SK-N-SH (cell line): ENCODE measurements around the gene SLC3A2. TPM values are rescaled to one million over a fixed set of nuclear protein-coding genes. Genes with fewer than 3 reads are reported as not detected.
A peak's percentile ranks its signal among the peaks of the same experiment; 100 is the strongest.

ENCODE experiments used
- CTCF ChIA-PET: fragments of 300-600, 350-600 bp; formaldehyde crosslinking; extraction: SDS; loops from one replicate; lab custom pipeline; 2021; lab: Yijun Ruan, JAX
- POLR2A ChIA-PET: fragments of 350-600 bp; sonication (Branson Sonifier 250); formaldehyde crosslinking; extraction: SDS; loops from one replicate; lab custom pipeline; 2020; ENCODE audit warnings: antibody characterized with exemption, inconsistent platforms; lab: Yijun Ruan, JAX
- DNase-seq: peaks from one replicate; pipeline ENCODE4 v3.0.0; 2012
- H2AFZ ChIP-seq: fragments of 200-600 bp; sonication (generic); 2 replicates; pipeline ENCODE4 v1.8.1; 2016; ENCODE audit warnings: antibody characterized with exemption, mild to moderate bottlenecking, low read depth
- H3F3A ChIP-seq: fragments of 200-600 bp; sonication (generic); replicated peaks from 2 replicates; pipeline ENCODE3; 2016; ENCODE audit warnings: antibody characterized with exemption, mild to moderate bottlenecking; ENCODE audit not compliant: insufficient read depth
- H3K27ac ChIP-seq, 2 experiments: fragments of 200-500 bp in 1 of 2; fragments of 200-600 bp in 1 of 2; sonication (Bioruptor generic) in 1 of 2; sonication (generic), shearing (Covaris generic) in 1 of 2; 2 replicates each; pipeline versions ENCODE4 v1.5.1 to v1.6.1; 2014 to 2016; ENCODE audit warnings: low read depth in 2 of 2, inconsistent platforms in 1 of 2, low read length in 1 of 2, mild to moderate bottlenecking in 1 of 2, mixed read lengths in 1 of 2
- H3K27me3 ChIP-seq: fragments of 200-600 bp; sonication (generic), shearing (Covaris generic); 2 replicates; pipeline ENCODE4 v1.6.1; 2016; ENCODE audit warnings: mixed run types; ENCODE audit not compliant: insufficient read depth
- H3K36me3 ChIP-seq, 2 experiments: fragments of 200-500 bp in 1 of 2; fragments of 200-600 bp in 1 of 2; sonication (Bioruptor generic) in 1 of 2; sonication (generic) in 1 of 2; replicated peaks in 1 of 2; 2 replicates each; pipeline versions ENCODE3 to v1.5.1; 2014 to 2016; ENCODE audit warnings: low read length in 1 of 2, mild to moderate bottlenecking in 1 of 2; ENCODE audit not compliant: insufficient read depth in 2 of 2, control insufficient read depth in 1 of 2
- H3K4me1 ChIP-seq, 2 experiments: fragments of 200-500 bp in 1 of 2; fragments of 200-600 bp in 1 of 2; sonication (Bioruptor generic) in 1 of 2; sonication (generic), shearing (Covaris generic) in 1 of 2; 2 replicates each; pipeline versions ENCODE4 v1.5.1 to v1.6.1; 2014 to 2016; ENCODE audit warnings: low read depth in 1 of 2, low read length in 1 of 2, mixed run types in 1 of 2; ENCODE audit not compliant: insufficient read depth in 2 of 2, control insufficient read depth in 1 of 2
- H3K4me2 ChIP-seq: fragments of 200-600 bp; sonication (generic), shearing (Covaris generic); 2 replicates; pipeline ENCODE4 v1.6.1; 2017; ENCODE audit warnings: mixed run types
- H3K4me3 ChIP-seq, 2 experiments: fragments of 200-500 bp in 1 of 2; fragments of 200-600 bp in 1 of 2; sonication (Bioruptor generic) in 1 of 2; sonication (generic), shearing (Covaris generic) in 1 of 2; 2 replicates each; pipeline versions ENCODE4 v1.5.1 to v1.8.1; 2014 to 2016; ENCODE audit warnings: low read depth in 2 of 2, inconsistent platforms in 1 of 2, low read length in 1 of 2, mild to moderate bottlenecking in 1 of 2, mixed read lengths in 1 of 2, moderate library complexity in 1 of 2
- H3K79me2 ChIP-seq: fragments of 200-600 bp; sonication (generic); 2 replicates; pipeline ENCODE4 v1.8.1; 2017; ENCODE audit warnings: mild to moderate bottlenecking; ENCODE audit not compliant: insufficient read depth
- H3K9ac ChIP-seq: fragments of 200-600 bp; sonication (generic); 2 replicates; pipeline ENCODE4 v1.6.1; 2017; ENCODE audit warnings: mixed run types
- H3K9me2 ChIP-seq: fragments of 200-600 bp; sonication (generic); 2 replicates; pipeline ENCODE4 v1.6.1; 2017; ENCODE audit warnings: mixed run types
- H3K9me3 ChIP-seq: fragments of 200-600 bp; sonication (generic); 2 replicates; pipeline ENCODE4 v1.6.1; 2017; ENCODE audit warnings: mixed run types, mild to moderate bottlenecking, moderate library complexity
- H4K20me1 ChIP-seq: fragments of 200-600 bp; sonication (generic); 2 replicates; pipeline ENCODE4 v1.6.1; 2017; ENCODE audit warnings: mild to moderate bottlenecking, mixed run types; ENCODE audit not compliant: insufficient read depth
- CTCF ChIP-seq: fragments of 200-600 bp; sonication (generic); IDR thresholded peaks from 2 replicates; pipeline ENCODE4 v1.6.1; 2017; ENCODE audit warnings: antibody characterized with exemption, mild to moderate bottlenecking, moderate library complexity
- ELF1 ChIP-seq: IDR thresholded peaks from 2 replicates; pipeline ENCODE4 v1.4.0; 2012
- FOXJ3 ChIP-seq: sonication (generic); formaldehyde crosslinking; IDR thresholded peaks from 2 replicates; pipeline ENCODE4 v1.5.1; 2020; ENCODE audit warnings: mild to moderate bottlenecking, missing genetic modification reagents
- GABPA ChIP-seq: IDR thresholded peaks from 2 replicates; pipeline ENCODE4 v1.4.0; 2012; ENCODE audit warnings: low read depth, mild to moderate bottlenecking
- POLR2AphosphoS5 ChIP-seq: IDR thresholded peaks from 2 replicates; pipeline ENCODE4 v1.6.1; 2012; ENCODE audit warnings: low read depth, low read length
- REST ChIP-seq: IDR thresholded peaks from 2 replicates; pipeline ENCODE4 v1.6.1; 2012; ENCODE audit warnings: mild to moderate bottlenecking, low read depth, low read length, moderate library complexity
- RFX5 ChIP-seq: IDR thresholded peaks from 2 replicates; pipeline ENCODE4 v1.6.1; 2012; ENCODE audit warnings: mild to moderate bottlenecking, improper control_type of control experiment, low read length
- SMC3 ChIP-seq: IDR thresholded peaks from 2 replicates; pipeline ENCODE4 v1.6.1; 2012; ENCODE audit warnings: low read depth, low read length, improper control_type of control experiment
- USF2 ChIP-seq: fragments of 150-350 bp; IDR thresholded peaks from 2 replicates; pipeline ENCODE4 v1.6.1; 2017; ENCODE audit warnings: antibody characterized with exemption, low read length, low read depth, borderline replicate concordance
- WGBS: methylation state at CpG from one replicate; pipeline ENCODE4 v1.1.6; 2017; ENCODE audit warnings: low lambda C conversion rate; 5-methylcytosine and 5-hydroxymethylcytosine counted together
- polyA plus RNA-seq, 3 experiments: library from polyadenylated mRNA; depleted of rRNA; stranded (reverse); fragments of >200 nt; gene quantifications; 2 replicates each; pipeline ENCODE4 v1.2.3, GENCODE V29; 2012

The SLC3A2 gene
- polyA plus RNA-seq, 1 of the 3 experiments (the other 2 are of a cell fraction): 308 TPM

- no peak for DNase-seq
- ChIA-PET CTCF (interaction anchor here (1.2 to 1.5 kb wide), 3 partner anchors 29 to 65 kb away, joined by 3 to 5 read pairs (median 4); partner anchors contain the start of gene SLC3A2), POLR2A (interaction anchor here (9.4 kb wide), 1 partner anchor 11 kb away, joined by 146 read pairs; the partner anchor contains the start of gene WDR74)
- no peak overlapping the region for H3K4me2 ChIP-seq
- peaks cover 53% of the 10 kb centered on the region for H3F3A ChIP-seq
- 86% methylated on average over 3 of the region's 3 CpGs for WGBS
- H3K36me3 ChIP-seq: peaks cover 34 to 38% of the 10 kb centered on the region in 2 experiments
- TF ChIP-seq POLR2AphosphoS5 (no peak; the same call in 1 of the 2 replicates), RFX5 (no peak), GABPA (no peak), SMC3 (no peak), CTCF (no peak), REST (no peak), ELF1 (no peak), USF2 (no peak), FOXJ3 (CRISPR knock-in tag) (no peak)
- H3K9me2 ChIP-seq: no peaks in the 10 kb centered on the region
- H3K27me3 ChIP-seq: no peaks in the 10 kb centered on the region
- H4K20me1 ChIP-seq: peaks cover 39% of the 10 kb centered on the region
- no peak overlapping the region for H3K4me3 ChIP-seq
- H3K4me1 ChIP-seq: peaks cover 12 to 14% of the 10 kb centered on the region in 2 experiments; a peak in 3 of 4 replicates
- H3K27ac ChIP-seq: 0 out of 4 replicates have a peak overlapping the region, but pooled peaks of 1 of the 2 experiments have one; percentile 6
- no peaks in the 10 kb centered on the region for H3K9me3 ChIP-seq
- peaks cover 43% of the 10 kb centered on the region for H3K79me2 ChIP-seq
- no peak overlapping the region for H3K9ac ChIP-seq
- no peak overlapping the region for H2AFZ ChIP-seq
These were observed 28.7 kb upstream of the SLC3A2 start for GRCh38 chr11:62851807-62852522.
